ENCODE results near the gene FLRT1.
A peak's percentile ranks its signal among the peaks of the same experiment; 100 is the strongest.

The FLRT1 gene

GRCh38 chr11:64049509-64049908 lies 13.8 kb downstream of the FLRT1 start:
- DNase-seq: no peak

GRCh38 chr11:64051297-64051696 lies 15.6 kb downstream of the FLRT1 start:
- no peak for DNase-seq

GRCh38 chr11:64052436-64052835 lies 16.7 kb downstream of the FLRT1 start:
- no peak for DNase-seq

- no peak for DNase-seq
These were observed 17.3 kb downstream of the FLRT1 start for GRCh38 chr11:64052938-64053622.

- no peak for DNase-seq
These were observed 18.0 kb downstream of the FLRT1 start for GRCh38 chr11:64053699-64054098.

- DNase-seq: no peak
These were observed 19.3 kb downstream of the FLRT1 start for GRCh38 chr11:64055077-64055476.

GRCh38 chr11:64056213-64056785 lies 20.6 kb downstream of the FLRT1 start:
- DNase-seq: no peak

GRCh38 chr11:64056861-64057260 lies 21.1 kb downstream of the FLRT1 start:
- DNase-seq: no peak

- DNase-seq: no peak
These were observed 22.2 kb downstream of the FLRT1 start for GRCh38 chr11:64057890-64058289.

- DNase-seq: no peak
These were observed 22.8 kb downstream of the FLRT1 start for GRCh38 chr11:64058494-64058893.

GRCh38 chr11:64059339-64060140 lies 23.8 kb downstream of the FLRT1 start:
- no peak for DNase-seq

- no peak for DNase-seq
These were observed 24.6 kb downstream of the FLRT1 start for GRCh38 chr11:64060263-64060860.

- DNase-seq: peak; percentile 66 to 69
These were observed 25.2 kb downstream of the FLRT1 start for GRCh38 chr11:64060861-64061444.

GRCh38 chr11:64062185-64063039 lies 26.7 kb downstream of the FLRT1 start:
- DNase-seq: no peak

GRCh38 chr11:64063777-64064176 lies 28.0 kb downstream of the FLRT1 start:
- DNase-seq: no peak

- no peak for DNase-seq
These were observed 28.8 kb downstream of the FLRT1 start for GRCh38 chr11:64064374-64065140.

GRCh38 chr11:64065141-64065465 lies 29.4 kb downstream of the FLRT1 start:
- no peak for DNase-seq

GRCh38 chr11:64065712-64066111 lies 30.0 kb downstream of the FLRT1 start:
- no peak for DNase-seq

GRCh38 chr11:64067230-64067993 lies 31.7 kb downstream of the FLRT1 start:
- no peak for DNase-seq

GRCh38 chr11:64068705-64069400 lies 33.1 kb downstream of the FLRT1 start:
- DNase-seq: no peak
